Measurements from ENCODE around the gene ASB5. TPM values are rescaled to one million over a fixed set of nuclear protein-coding genes. Genes with fewer than 3 reads are reported as not detected.
A peak's percentile ranks its signal among the peaks of the same experiment; 100 is the strongest.
"Not testable (repeated sequence)": the region's sequence is repeated elsewhere in the genome, so short reads cannot be mapped to it uniquely, and the experiment has no call there.

ASB5 gene
- total RNA-seq, 1 experiment from 2014 or later = not detected

- no peak for DNase-seq (ENCODE audit: low read depth)
- in situ Hi-C loops (cut with HindIII; ENCODE audit: low pct_unique_long_range_greater_than_20kb, low sequenced_read_pairs) = no loop called here
Observed at GRCh38 chr4:176241703-176242102, 27.3 kb downstream of the ASB5 start.

- no peak for DNase-seq (ENCODE audit: low read depth)
- in situ Hi-C loops (cut with HindIII; ENCODE audit: low pct_unique_long_range_greater_than_20kb, low sequenced_read_pairs) = no loop called here
Observed at GRCh38 chr4:176238826-176239225, 30.2 kb downstream of the ASB5 start.

GRCh38 chr4:176238157-176238610, 30.8 kb downstream of the ASB5 start:
- no peak for DNase-seq (ENCODE audit: low read depth)
- in situ Hi-C loops (cut with HindIII; ENCODE audit: low pct_unique_long_range_greater_than_20kb, low sequenced_read_pairs) = no loop called here

GRCh38 chr4:176236946-176237345, 32.1 kb downstream of the ASB5 start:
- in situ Hi-C loops (cut with HindIII; ENCODE audit: low pct_unique_long_range_greater_than_20kb, low sequenced_read_pairs) = no loop called here
- no peak for DNase-seq (ENCODE audit: low read depth)

- in situ Hi-C loops (cut with HindIII; ENCODE audit: low pct_unique_long_range_greater_than_20kb, low sequenced_read_pairs) = no loop called here
- no peak for DNase-seq (ENCODE audit: low read depth)
Observed at GRCh38 chr4:176230836-176231235, 38.2 kb downstream of the ASB5 start.

- in situ Hi-C loops (cut with HindIII; ENCODE audit: low pct_unique_long_range_greater_than_20kb, low sequenced_read_pairs) = no loop called here
- DNase-seq (ENCODE audit: low read depth) = no peak
Observed at GRCh38 chr4:176229645-176230044, 39.4 kb downstream of the ASB5 start.

GRCh38 chr4:176226736-176227135, 42.3 kb downstream of the ASB5 start:
- in situ Hi-C loops (cut with HindIII; ENCODE audit: low pct_unique_long_range_greater_than_20kb, low sequenced_read_pairs) = no loop called here
- no peak for DNase-seq (ENCODE audit: low read depth)

- in situ Hi-C loops (cut with HindIII; ENCODE audit: low pct_unique_long_range_greater_than_20kb, low sequenced_read_pairs) = no loop called here
- DNase-seq (ENCODE audit: low read depth) = no peak
Observed at GRCh38 chr4:176223561-176223960, 45.5 kb downstream of the ASB5 start.

- in situ Hi-C loops (cut with HindIII; ENCODE audit: low pct_unique_long_range_greater_than_20kb, low sequenced_read_pairs) = no loop called here
- DNase-seq (ENCODE audit: low read depth) = no peak
Observed at GRCh38 chr4:176222149-176222548, 46.9 kb downstream of the ASB5 start.

GRCh38 chr4:176217510-176217909, 51.5 kb downstream of the ASB5 start:
- in situ Hi-C loops (cut with HindIII; ENCODE audit: low pct_unique_long_range_greater_than_20kb, low sequenced_read_pairs) = no loop called here
- DNase-seq (ENCODE audit: low read depth) = no peak

- DNase-seq (ENCODE audit: low read depth); in situ Hi-C loops (cut with HindIII; ENCODE audit: low pct_unique_long_range_greater_than_20kb, low sequenced_read_pairs): not testable (repeated sequence)
Observed at GRCh38 chr4:176212351-176212750, 56.7 kb downstream of the ASB5 start.

GRCh38 chr4:176210579-176211296, 58.3 kb downstream of the ASB5 start:
- no peak for DNase-seq (ENCODE audit: low read depth)

GRCh38 chr4:176210101-176210500, 58.9 kb downstream of the ASB5 start:
- no peak for DNase-seq (ENCODE audit: low read depth)
- in situ Hi-C loops (cut with HindIII; ENCODE audit: low pct_unique_long_range_greater_than_20kb, low sequenced_read_pairs) = no loop called here

More at GRCh38 chr4:176210579-176211296, 58.3 kb downstream of the ASB5 start:
- in situ Hi-C loops (cut with HindIII; ENCODE audit: low pct_unique_long_range_greater_than_20kb, low sequenced_read_pairs) = no loop called here

GRCh38 chr4:176209535-176209934, 59.5 kb downstream of the ASB5 start:
- in situ Hi-C loops (cut with HindIII; ENCODE audit: low pct_unique_long_range_greater_than_20kb, low sequenced_read_pairs) = no loop called here
- DNase-seq (ENCODE audit: low read depth) = no peak

GRCh38 chr4:176207839-176208238, 61.2 kb downstream of the ASB5 start:
- in situ Hi-C loops (cut with HindIII; ENCODE audit: low pct_unique_long_range_greater_than_20kb, low sequenced_read_pairs) = no loop called here
- no peak for DNase-seq (ENCODE audit: low read depth)

- no peak for DNase-seq (ENCODE audit: low read depth)
- in situ Hi-C loops (cut with HindIII; ENCODE audit: low pct_unique_long_range_greater_than_20kb, low sequenced_read_pairs) = no loop called here
Observed at GRCh38 chr4:176205299-176205698, 63.7 kb downstream of the ASB5 start.

GRCh38 chr4:176198316-176198903, 70.6 kb downstream of the ASB5 start:
- in situ Hi-C loops (cut with HindIII; ENCODE audit: low pct_unique_long_range_greater_than_20kb, low sequenced_read_pairs) = no loop called here
- DNase-seq (ENCODE audit: low read depth) = no peak

GRCh38 chr4:176195184-176195978, 73.6 kb downstream of the ASB5 start, which contains the start of gene SPATA4:
TSS of gene SPATA4 (minus strand) at chr4:176195585. CDS start at chr4:176195562, 23 bp downstream.
- peak; percentile 86 for DNase-seq (ENCODE audit: low read depth)
- in situ Hi-C loops (cut with HindIII; ENCODE audit: low pct_unique_long_range_greater_than_20kb, low sequenced_read_pairs) = no loop called here

- in situ Hi-C loops (cut with HindIII; ENCODE audit: low pct_unique_long_range_greater_than_20kb, low sequenced_read_pairs) = no loop called here
- DNase-seq (ENCODE audit: low read depth) = no peak
Observed at GRCh38 chr4:176193938-176194337, 75.1 kb downstream of the ASB5 start.
